C4-2B (cell line): ENCODE results near the gene GALNTL6.

ENCODE experiments used
- H3K27ac ChIP-seq: fragments of 450-650 bp; 2 replicates; pipeline ENCODE4 v1.5.1; 2017
- ZFX ChIP-seq: fragments of 450-650 bp; IDR thresholded peaks from 2 replicates; pipeline ENCODE4 v1.6.1; 2017
- TF ChIP-seq, protein P1 (sequence below): fragments of 450-650 bp; conservative IDR thresholded peaks from 2 replicates; pipeline ENCODE4 v1.5.1; 2017; ENCODE audit warnings: mild to moderate bottlenecking

Gene GALNTL6

DNA sequence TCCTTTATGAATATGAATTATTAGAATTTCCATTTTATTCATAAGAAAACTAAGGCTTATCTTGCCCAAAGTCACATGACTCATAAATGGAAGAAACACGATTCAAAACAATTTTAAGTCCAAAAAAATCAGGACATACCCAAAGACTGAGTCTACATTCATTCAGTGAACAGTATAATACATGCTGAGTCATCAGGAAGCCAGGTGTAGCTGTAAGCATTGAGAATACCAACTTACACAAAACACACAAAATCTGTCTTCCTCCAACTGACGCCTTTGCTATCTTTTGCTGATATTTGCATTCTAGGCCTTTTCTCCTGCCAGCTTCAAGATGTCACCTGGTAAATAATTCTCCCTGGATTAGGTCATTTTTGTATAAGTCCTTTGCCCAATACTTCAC is 835.3 kb downstream of the GALNTL6 start:
- no peak overlapping the region for H3K27ac ChIP-seq
- TF ChIP-seq, protein P1, sequence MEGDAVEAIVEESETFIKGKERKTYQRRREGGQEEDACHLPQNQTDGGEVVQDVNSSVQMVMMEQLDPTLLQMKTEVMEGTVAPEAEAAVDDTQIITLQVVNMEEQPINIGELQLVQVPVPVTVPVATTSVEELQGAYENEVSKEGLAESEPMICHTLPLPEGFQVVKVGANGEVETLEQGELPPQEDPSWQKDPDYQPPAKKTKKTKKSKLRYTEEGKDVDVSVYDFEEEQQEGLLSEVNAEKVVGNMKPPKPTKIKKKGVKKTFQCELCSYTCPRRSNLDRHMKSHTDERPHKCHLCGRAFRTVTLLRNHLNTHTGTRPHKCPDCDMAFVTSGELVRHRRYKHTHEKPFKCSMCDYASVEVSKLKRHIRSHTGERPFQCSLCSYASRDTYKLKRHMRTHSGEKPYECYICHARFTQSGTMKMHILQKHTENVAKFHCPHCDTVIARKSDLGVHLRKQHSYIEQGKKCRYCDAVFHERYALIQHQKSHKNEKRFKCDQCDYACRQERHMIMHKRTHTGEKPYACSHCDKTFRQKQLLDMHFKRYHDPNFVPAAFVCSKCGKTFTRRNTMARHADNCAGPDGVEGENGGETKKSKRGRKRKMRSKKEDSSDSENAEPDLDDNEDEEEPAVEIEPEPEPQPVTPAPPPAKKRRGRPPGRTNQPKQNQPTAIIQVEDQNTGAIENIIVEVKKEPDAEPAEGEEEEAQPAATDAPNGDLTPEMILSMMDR = no peak
- no peak for TF ChIP-seq ZFX

DNA sequence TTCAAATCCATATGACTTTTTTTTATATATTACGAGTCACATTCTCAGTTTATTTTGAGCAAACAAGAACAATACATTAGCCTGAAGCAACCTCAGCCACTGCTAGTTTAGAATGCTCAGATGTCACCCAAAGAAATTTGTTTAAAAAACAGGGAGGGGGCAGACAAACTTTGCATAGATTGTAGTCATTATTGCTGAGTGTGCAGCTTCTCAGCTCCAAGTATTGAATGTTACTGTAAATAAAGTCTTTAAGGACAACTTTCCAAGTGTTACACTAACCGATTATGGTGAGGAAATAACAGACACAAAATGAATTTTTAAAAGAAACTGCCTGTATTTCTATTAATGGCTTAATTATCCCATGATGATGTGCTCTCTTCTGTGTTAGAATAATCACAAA is 835.9 kb downstream of the GALNTL6 start:
- no peak for TF ChIP-seq ZFX
- TF ChIP-seq, protein P1 = no peak
- no peak overlapping the region for H3K27ac ChIP-seq

DNA sequence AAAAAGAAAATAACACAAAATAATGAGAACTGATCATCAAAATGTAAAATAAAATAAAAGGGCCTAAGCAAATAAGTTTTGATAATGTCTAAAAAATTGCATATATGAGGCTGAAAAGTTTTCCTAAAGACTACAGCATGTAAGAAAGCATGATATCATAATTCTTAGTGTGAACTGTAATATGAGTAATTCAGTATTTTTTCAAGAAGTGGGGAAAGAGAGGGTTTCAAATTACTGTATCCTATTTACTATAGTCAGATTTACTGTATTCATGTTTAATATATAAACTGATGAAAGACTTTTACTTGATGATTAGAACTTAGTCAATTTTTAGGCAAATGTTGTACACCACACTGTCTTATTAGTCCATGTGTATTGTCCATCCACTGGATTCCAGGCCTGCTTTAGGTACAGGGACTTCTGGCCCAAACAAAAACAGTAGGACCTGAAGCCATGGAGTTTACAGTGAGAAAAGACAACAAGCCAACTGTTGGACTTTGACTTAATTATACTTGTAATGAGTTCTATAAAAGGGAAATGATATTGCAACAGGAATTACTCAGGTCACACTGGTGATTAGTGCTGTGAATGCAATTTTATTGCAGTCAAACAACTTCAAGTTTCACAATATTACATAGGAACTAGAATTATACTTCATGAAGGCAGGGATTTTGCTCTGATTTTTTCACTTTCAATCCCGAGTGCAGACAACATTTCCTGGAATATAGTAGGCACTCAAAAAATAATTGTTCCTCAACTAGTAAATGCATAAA is 837.7 kb downstream of the GALNTL6 start:
- no peak overlapping the region for H3K27ac ChIP-seq
- no peak for TF ChIP-seq ZFX
- TF ChIP-seq, protein P1 = no peak

DNA sequence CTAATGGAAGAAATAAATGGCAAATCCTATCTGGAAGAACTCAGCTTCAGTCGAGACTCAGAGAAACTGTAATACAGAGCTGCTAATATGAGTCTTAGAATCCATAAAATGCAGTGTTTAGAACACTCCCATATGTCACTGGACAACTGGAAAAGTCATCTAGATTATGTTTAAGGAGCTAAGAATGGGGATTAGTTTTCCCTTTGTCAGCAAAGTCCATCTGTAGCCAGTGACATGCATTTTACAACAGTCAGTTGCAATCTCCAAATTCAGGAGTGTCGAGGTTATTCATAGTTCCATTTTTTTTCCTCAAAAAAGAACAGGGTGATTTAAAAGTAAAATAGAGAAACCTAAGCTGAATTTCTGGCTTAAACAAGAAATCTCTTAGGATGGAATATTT is 838.8 kb downstream of the GALNTL6 start:
- TF ChIP-seq, protein P1 = no peak
- TF ChIP-seq ZFX = no peak
- no peak overlapping the region for H3K27ac ChIP-seq

DNA sequence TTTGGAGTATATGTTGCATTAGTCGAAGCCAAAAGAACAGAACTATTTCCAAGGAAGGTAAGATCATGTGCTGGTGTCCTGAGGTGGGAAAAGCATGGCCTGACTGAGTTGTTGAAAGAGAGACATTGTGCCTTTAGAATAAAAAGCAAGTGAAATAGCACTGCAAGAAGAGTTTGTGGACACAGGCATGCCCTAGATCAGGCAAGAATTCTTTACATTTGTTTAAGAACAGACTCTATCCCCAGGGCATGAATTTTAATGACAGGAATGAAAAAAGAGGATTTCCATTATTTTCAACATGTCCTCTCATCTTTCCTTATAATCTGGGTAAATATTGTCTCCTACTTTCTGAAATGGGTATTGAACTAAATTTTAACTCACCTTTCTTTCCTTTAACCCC is 839.2 kb downstream of the GALNTL6 start:
- no peak overlapping the region for H3K27ac ChIP-seq
- TF ChIP-seq, protein P1 = no peak
- no peak for TF ChIP-seq ZFX

DNA sequence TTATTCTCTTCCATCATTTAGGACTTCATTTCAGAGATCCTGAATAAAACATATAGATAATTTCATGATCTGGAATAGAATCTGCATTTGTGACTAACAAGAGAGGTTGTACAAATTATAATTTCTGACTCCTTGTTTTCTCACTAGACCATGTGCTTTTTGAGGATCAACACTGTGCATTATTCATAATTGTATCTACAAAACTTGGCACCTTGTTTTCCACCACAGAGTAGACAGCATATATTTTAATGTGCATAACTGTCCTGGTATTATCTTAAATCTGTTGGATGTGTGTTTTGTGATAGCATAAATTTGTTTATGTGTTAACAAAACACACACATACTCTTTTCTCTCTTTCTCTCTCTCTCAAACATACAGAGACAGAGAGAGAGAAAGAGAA is 840.5 kb downstream of the GALNTL6 start:
- no peak overlapping the region for H3K27ac ChIP-seq
- TF ChIP-seq, protein P1 = no peak
- no peak for TF ChIP-seq ZFX

DNA sequence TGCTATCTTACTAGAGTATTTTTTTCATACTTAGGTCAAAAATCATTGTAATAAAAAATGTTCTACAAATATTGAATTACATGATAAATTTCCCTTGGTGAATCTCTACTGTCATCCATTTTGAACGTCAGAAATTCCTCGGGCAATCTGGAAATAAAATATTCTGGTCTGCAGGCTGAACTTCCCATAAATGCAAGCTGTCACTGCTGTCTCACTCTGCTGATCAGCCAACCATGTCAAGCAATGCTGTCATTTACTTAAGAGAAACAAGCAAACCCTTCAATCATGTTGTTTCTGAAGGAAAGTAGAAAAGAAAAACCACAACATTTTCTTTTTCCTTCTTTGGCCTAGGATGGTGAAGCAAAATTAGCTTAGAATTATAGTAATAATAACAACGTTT is 841.3 kb downstream of the GALNTL6 start:
- no peak overlapping the region for H3K27ac ChIP-seq
- TF ChIP-seq, protein P1 = no peak
- no peak for TF ChIP-seq ZFX
